H9 (cell line): ENCODE data around the gene PTPN22. TPM values are rescaled to one million over a fixed set of nuclear protein-coding genes. Genes with fewer than 3 reads are reported as not detected.
A peak's percentile ranks its signal among the peaks of the same experiment; 100 is the strongest.

Experiments used
- DNase-seq: peaks from one replicate; pipeline ENCODE4 v3.0.0-alpha.2; 2017
- H2AFZ ChIP-seq: one replicate; pipeline ENCODE4 v1.6.1; 2013; ENCODE audit warnings: mild to moderate bottlenecking, low read length, control low read depth, moderate library complexity
- H2AK5ac ChIP-seq: 2 replicates; pipeline ENCODE4 v1.6.1; 2013; ENCODE audit warnings: low read length, control low read depth, mixed read lengths; ENCODE audit not compliant: insufficient read length
- H2BK120ac ChIP-seq: one replicate; pipeline ENCODE4 v1.6.1; 2013; ENCODE audit warnings: low read depth, mild to moderate bottlenecking, low read length, control low read depth, inconsistent platforms; ENCODE audit not compliant: poor library complexity, severe bottlenecking
- H2BK12ac ChIP-seq: 2 replicates; pipeline ENCODE4 v1.6.1; 2013; ENCODE audit warnings: low read length, control low read depth, mixed read lengths, low read depth; ENCODE audit not compliant: insufficient read length
- H2BK15ac ChIP-seq: 2 replicates; pipeline ENCODE4 v1.6.1; 2013; ENCODE audit warnings: low read depth, low read length, control low read depth
- H2BK20ac ChIP-seq: one replicate; pipeline ENCODE4 v1.6.1; 2013; ENCODE audit warnings: low read depth, mild to moderate bottlenecking, low read length, control low read depth, inconsistent platforms; ENCODE audit not compliant: poor library complexity, severe bottlenecking
- H2BK5ac ChIP-seq: 2 replicates; pipeline ENCODE4 v1.6.1; 2013; ENCODE audit warnings: low read length, control low read depth, mixed read lengths; ENCODE audit not compliant: insufficient read length
- H3K14ac ChIP-seq: 2 replicates; pipeline ENCODE4 v1.6.1; 2013; ENCODE audit warnings: low read length, control low read depth; ENCODE audit not compliant: insufficient read depth
- H3K18ac ChIP-seq: 2 replicates; pipeline ENCODE4 v1.6.1; 2013; ENCODE audit warnings: low read depth, mild to moderate bottlenecking, mixed read lengths, low read length, control low read depth; ENCODE audit not compliant: insufficient read length
- H3K23ac ChIP-seq: 2 replicates; pipeline ENCODE4 v1.6.1; 2013; ENCODE audit warnings: low read length, control low read depth, mixed read lengths, low read depth; ENCODE audit not compliant: insufficient read length
- H3K23me2 ChIP-seq: 2 replicates; pipeline ENCODE4 v1.6.1; 2013; ENCODE audit warnings: low read depth, mild to moderate bottlenecking, mixed read lengths, low read length, control low read depth; ENCODE audit not compliant: insufficient read length, poor library complexity, severe bottlenecking
- H3K27ac ChIP-seq: 2 replicates; pipeline ENCODE4 v1.5.1; 2013; ENCODE audit warnings: low read length, control low read depth, mixed read lengths, low read depth; ENCODE audit not compliant: insufficient read length
- H3K27me3 ChIP-seq: 2 replicates; pipeline ENCODE4 v1.6.1; 2013; ENCODE audit warnings: low read length, control low read depth, inconsistent platforms; ENCODE audit not compliant: insufficient read depth
- H3K4ac ChIP-seq: 2 replicates; pipeline ENCODE4 v1.6.1; 2013; ENCODE audit warnings: low read depth, mild to moderate bottlenecking, control low read depth, inconsistent platforms, low read length, moderate library complexity
- H3K4me1 ChIP-seq: 2 replicates; pipeline ENCODE4 v1.6.1; 2013; ENCODE audit warnings: low read length, control low read depth, inconsistent platforms; ENCODE audit not compliant: insufficient read depth
- H3K4me2 ChIP-seq: 2 replicates; pipeline ENCODE4 v1.6.1; 2013; ENCODE audit warnings: low read length, control low read depth, mixed read lengths; ENCODE audit not compliant: insufficient read length, insufficient read depth
- H3K56ac ChIP-seq: 2 replicates; pipeline ENCODE4 v1.6.1; 2013; ENCODE audit warnings: low read depth, mild to moderate bottlenecking, mixed read lengths, low read length, control low read depth; ENCODE audit not compliant: insufficient read length
- H3K79me1 ChIP-seq: 2 replicates; pipeline ENCODE4 v1.6.1; 2013; ENCODE audit warnings: low read depth, mild to moderate bottlenecking, moderate library complexity, low read length, control low read depth, inconsistent platforms; ENCODE audit not compliant: insufficient read depth, poor library complexity, severe bottlenecking
- H3K79me2 ChIP-seq: 2 replicates; pipeline ENCODE4 v1.6.1; 2013; ENCODE audit warnings: low read length, control low read depth, inconsistent platforms; ENCODE audit not compliant: insufficient read depth
- H3K9ac ChIP-seq: 2 replicates; pipeline ENCODE4 v1.6.1; 2013; ENCODE audit warnings: low read length, control low read depth, mixed read lengths; ENCODE audit not compliant: insufficient read length; ENCODE audit errors: extremely low read depth
- H3K9me3 ChIP-seq: one replicate; pipeline ENCODE4 v1.6.1; 2013; ENCODE audit warnings: low read depth, low read length, inconsistent platforms; ENCODE audit not compliant: control insufficient read depth
- H3T11ph ChIP-seq: one replicate; pipeline ENCODE4 v1.6.1; 2013; ENCODE audit warnings: mild to moderate bottlenecking, low read length, control low read depth, inconsistent platforms
- H4K20me1 ChIP-seq: one replicate; pipeline ENCODE4 v1.6.1; 2013; ENCODE audit not compliant: control insufficient read depth, insufficient read length, insufficient read depth
- H4K5ac ChIP-seq: 2 replicates; pipeline ENCODE4 v1.6.1; 2013; ENCODE audit warnings: low read depth, mild to moderate bottlenecking, mixed read lengths, low read length, control low read depth; ENCODE audit not compliant: insufficient read length
- H4K8ac ChIP-seq: replicated peaks from 2 replicates; pipeline ENCODE4 v1.6.1; 2013; ENCODE audit warnings: low read length, control low read depth, mixed read lengths, low read depth; ENCODE audit not compliant: insufficient read length
- H4K91ac ChIP-seq: 2 replicates; pipeline ENCODE4 v1.6.1; 2013; ENCODE audit warnings: low read depth, mild to moderate bottlenecking, moderate library complexity, mixed read lengths, low read length, control low read depth; ENCODE audit not compliant: insufficient read length
- H3K27ac Mint-ChIP-seq, 3 experiments: 2 replicates in 2 of 3; 3 replicates in 1 of 3; pipeline ENCODE4 v1.8.0; 2020 to 2021; ENCODE audit warnings: mixed read lengths in 3 of 3, mild to moderate bottlenecking in 1 of 3, moderate library complexity in 1 of 3
- H3K27me3 Mint-ChIP-seq: 2 replicates; pipeline ENCODE4 v1.8.0; 2021; ENCODE audit warnings: low read depth, mild to moderate bottlenecking, moderate library complexity, mixed read lengths
- H3K36me3 Mint-ChIP-seq, 3 experiments: 2 replicates in 2 of 3; 3 replicates in 1 of 3; pipeline ENCODE4 v1.8.0; 2020 to 2021; ENCODE audit warnings: low read depth in 3 of 3, mixed read lengths in 3 of 3; ENCODE audit not compliant: insufficient read depth in 1 of 3
- H3K4me1 Mint-ChIP-seq, 2 experiments: 2 replicates each; pipeline ENCODE4 v1.8.0; 2020; ENCODE audit warnings: mixed read lengths in 2 of 2
- H3K4me3 Mint-ChIP-seq, 2 experiments: 2 replicates in 1 of 2; 3 replicates in 1 of 2; pipeline ENCODE4 v1.8.0; 2020 to 2021; ENCODE audit warnings: mild to moderate bottlenecking in 2 of 2, mixed read lengths in 2 of 2, moderate library complexity in 1 of 2
- H3K9me3 Mint-ChIP-seq, 2 experiments: 2 replicates in 1 of 2; 3 replicates in 1 of 2; pipeline ENCODE4 v1.8.0; 2020; ENCODE audit warnings: mild to moderate bottlenecking in 2 of 2, mixed read lengths in 2 of 2, moderate library complexity in 1 of 2
- WGBS: extraction: QIAGEN DNeasy Blood & Tissue Kit; methylation state at CpG from one replicate; pipeline ENCODE4 v1.1.7; 2013; ENCODE audit warnings: missing lambda C conversion rate, low lambda C conversion rate, mixed read lengths; ENCODE audit not compliant: insufficient read length; ENCODE audit errors: extremely low coverage; 5-methylcytosine and 5-hydroxymethylcytosine counted together
- total RNA-seq: library from RNA; stranded (reverse); gene quantifications from 2 replicates; pipeline ENCODE4 v1.2.1, GENCODE V29; 2021
- TF ChIP-seq, protein P1 (sequence below): fragments of 200-600 bp; sonication (generic); conservative IDR thresholded peaks from 3 replicates; pipeline ENCODE4 v1.8.0; 2021; ENCODE audit warnings: antibody characterized with exemption, mild to moderate bottlenecking

The PTPN22 gene
- total RNA-seq, 1 experiment from 2014 or later, result not detected

DNA sequence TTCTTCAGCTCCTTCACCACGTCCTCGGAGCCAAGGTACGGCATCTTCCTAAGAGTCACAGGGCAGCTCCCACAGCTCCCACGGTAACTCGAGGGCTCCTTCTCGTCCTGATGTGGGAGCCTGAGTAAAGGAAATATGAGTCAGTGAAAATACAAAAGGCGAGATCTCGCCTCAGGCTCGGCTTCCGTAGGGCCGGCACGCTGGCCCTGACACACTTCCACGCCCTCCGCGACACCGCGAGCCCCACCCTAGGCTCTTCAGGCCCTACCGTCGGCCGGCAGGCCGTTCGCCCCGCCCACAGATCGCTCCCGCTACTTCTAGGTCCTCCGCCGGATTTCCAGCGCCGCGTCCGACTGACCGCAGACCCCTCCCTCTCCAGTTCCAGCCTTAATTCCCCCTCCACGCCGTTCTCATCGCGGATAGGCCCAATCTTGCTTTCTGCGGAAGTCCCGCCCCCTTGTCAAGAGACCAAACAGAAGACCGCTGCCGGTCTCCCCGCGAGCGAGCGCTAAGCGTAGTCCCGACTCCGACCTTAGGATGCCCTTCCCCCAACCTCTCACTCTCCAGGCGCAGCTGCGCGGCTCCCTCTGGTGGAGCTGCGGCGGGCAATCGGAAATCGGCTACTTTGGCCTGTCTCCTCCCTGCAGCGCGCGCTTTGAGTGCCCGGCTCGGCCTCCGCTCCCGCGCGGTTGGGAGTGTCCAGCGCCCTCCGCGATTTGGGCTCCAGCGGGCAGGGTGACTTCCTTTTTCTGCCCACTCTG, 33.3 kb upstream of the PTPN22 start, which contains the start of the genes AP4B1 and DCLRE1B:
Gene AP4B1 (minus strand): TSS at position 126 of the 761 bp plus-strand sequence. CDS start 82 bp downstream, at position 44.
Gene DCLRE1B (plus strand): TSS at position 653 of the 761 bp plus-strand sequence. CDS start 261 bp downstream, outside the sequence.
- Mint-ChIP-seq H3K27ac (peak within 1 kb of the TSS; percentile 97 to 98 (median 98)), H3K36me3 (peaks cover 0 to 26% (median 19%) of the 10 kb centered on the region in 3 experiments; a peak in 5 of 7 replicates), H3K27me3 (no peaks in the 10 kb centered on the region), H3K4me1 (peaks cover 11% of the 10 kb centered on the region in 2 experiments), H3K4me3 (peak within 1 kb of the TSS; percentile 94 to 96), H3K9me3 (no peaks in the 10 kb centered on the region)
- Histone ChIP-seq H3K56ac (no peak within 1 kb of the TSS), H2BK15ac (no peak within 1 kb of the TSS), H2BK5ac (no peak within 1 kb of the TSS), H4K20me1 (no peaks in the 10 kb centered on the region), H2BK120ac (no peak within 1 kb of the TSS), H3K27me3 (no peaks in the 10 kb centered on the region), H2AFZ (no peak within 1 kb of the TSS), H3K4me1 (no peaks in the 10 kb centered on the region), H3K9ac (peak within 1 kb of the TSS; percentile 56), H3K18ac (peak within 1 kb of the TSS; percentile 27), H4K91ac (no peak within 1 kb of the TSS), H3K23me2 (peaks cover 11% of the 10 kb centered on the region), H2BK12ac (no peak within 1 kb of the TSS), H4K8ac (no peak within 1 kb of the TSS), H2AK5ac (no peak within 1 kb of the TSS), H3T11ph (no peak within 1 kb of the TSS), H2BK20ac (no peak within 1 kb of the TSS), H3K79me2 (no peaks in the 10 kb centered on the region), H3K27ac (no peak within 1 kb of the TSS), H3K9me3 (no peaks in the 10 kb centered on the region), H3K23ac (no peak within 1 kb of the TSS), H4K5ac (no peak within 1 kb of the TSS), H3K14ac (no peak within 1 kb of the TSS), H3K4me2 (peak within 1 kb of the TSS; percentile 79), H3K79me1 (no peaks in the 10 kb centered on the region), H3K4ac (no peak within 1 kb of the TSS)
- peak; percentile 99 for DNase-seq
- WGBS, result no CpG with 5 or more reads among the region's 67 CpGs
- TF ChIP-seq, protein P1, sequence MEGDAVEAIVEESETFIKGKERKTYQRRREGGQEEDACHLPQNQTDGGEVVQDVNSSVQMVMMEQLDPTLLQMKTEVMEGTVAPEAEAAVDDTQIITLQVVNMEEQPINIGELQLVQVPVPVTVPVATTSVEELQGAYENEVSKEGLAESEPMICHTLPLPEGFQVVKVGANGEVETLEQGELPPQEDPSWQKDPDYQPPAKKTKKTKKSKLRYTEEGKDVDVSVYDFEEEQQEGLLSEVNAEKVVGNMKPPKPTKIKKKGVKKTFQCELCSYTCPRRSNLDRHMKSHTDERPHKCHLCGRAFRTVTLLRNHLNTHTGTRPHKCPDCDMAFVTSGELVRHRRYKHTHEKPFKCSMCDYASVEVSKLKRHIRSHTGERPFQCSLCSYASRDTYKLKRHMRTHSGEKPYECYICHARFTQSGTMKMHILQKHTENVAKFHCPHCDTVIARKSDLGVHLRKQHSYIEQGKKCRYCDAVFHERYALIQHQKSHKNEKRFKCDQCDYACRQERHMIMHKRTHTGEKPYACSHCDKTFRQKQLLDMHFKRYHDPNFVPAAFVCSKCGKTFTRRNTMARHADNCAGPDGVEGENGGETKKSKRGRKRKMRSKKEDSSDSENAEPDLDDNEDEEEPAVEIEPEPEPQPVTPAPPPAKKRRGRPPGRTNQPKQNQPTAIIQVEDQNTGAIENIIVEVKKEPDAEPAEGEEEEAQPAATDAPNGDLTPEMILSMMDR, result peak; percentile 50; the same call in 2 of the 3 replicates
